ENCODE data around the gene DPY30. TPM values are rescaled to one million over a fixed set of nuclear protein-coding genes. Genes with fewer than 3 reads are reported as not detected.

Gene DPY30
- total and polyA plus RNA-seq, 3 donors from 2014 or later: 31.8 to 53.7 (median 37.2) TPM

DNA sequence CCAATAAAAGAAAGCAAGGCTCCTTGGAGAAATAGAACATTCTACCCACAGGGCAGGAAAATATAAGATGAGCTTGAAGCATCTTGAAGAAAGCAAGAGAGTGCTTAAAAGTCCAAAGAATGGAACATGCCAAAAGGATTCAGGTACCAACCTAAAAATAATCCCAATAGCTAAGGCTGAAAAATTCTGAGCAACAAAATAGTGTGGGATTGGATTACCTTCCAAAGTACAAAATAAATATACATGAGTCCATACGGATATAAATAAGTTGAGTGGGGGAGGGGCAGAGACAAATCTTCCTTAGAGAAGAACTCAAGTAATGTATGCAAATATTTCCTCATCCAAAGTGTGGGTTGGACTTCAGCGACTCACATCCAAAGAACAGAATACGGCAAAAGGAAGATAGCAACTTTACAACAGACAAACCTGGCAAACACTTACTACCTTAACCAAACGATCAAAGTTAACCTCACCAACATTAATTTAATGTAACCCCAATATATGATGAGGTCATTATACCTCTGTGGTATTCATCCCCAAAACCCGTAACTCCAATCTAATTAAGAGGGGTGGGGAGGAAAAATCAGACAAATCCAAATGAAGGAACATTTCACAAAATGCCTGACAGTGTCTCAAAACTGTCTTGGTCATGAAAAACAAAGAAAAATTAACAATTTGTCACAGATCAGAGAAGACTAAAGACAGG lies 55.7 kb downstream of the DPY30 start:
- DNase-seq: no peak
- TF ChIP-seq, protein P1, sequence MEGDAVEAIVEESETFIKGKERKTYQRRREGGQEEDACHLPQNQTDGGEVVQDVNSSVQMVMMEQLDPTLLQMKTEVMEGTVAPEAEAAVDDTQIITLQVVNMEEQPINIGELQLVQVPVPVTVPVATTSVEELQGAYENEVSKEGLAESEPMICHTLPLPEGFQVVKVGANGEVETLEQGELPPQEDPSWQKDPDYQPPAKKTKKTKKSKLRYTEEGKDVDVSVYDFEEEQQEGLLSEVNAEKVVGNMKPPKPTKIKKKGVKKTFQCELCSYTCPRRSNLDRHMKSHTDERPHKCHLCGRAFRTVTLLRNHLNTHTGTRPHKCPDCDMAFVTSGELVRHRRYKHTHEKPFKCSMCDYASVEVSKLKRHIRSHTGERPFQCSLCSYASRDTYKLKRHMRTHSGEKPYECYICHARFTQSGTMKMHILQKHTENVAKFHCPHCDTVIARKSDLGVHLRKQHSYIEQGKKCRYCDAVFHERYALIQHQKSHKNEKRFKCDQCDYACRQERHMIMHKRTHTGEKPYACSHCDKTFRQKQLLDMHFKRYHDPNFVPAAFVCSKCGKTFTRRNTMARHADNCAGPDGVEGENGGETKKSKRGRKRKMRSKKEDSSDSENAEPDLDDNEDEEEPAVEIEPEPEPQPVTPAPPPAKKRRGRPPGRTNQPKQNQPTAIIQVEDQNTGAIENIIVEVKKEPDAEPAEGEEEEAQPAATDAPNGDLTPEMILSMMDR (IDR thresholded peaks at IDR 0.05): no peak
- TF ChIP-seq POLR2A (IDR thresholded peaks at IDR 0.05): no peak
- H3K4me1 ChIP-seq: no peaks in the 10 kb centered on the region
- intact Hi-C loops (cut with DNase I; ENCODE audit: low total_unique reads): no loop called here
- H3K36me3 ChIP-seq (ENCODE audit: low read depth, missing control alignments): no peaks in the 10 kb centered on the region
- no peaks in the 10 kb centered on the region for H3K9me3 ChIP-seq
- WGBS, 2 donors: 90 to 94% methylated on average over 5 of the region's 5 CpGs
- no peak overlapping the region for H3K4me3 ChIP-seq
- no peaks in the 10 kb centered on the region for H3K27me3 ChIP-seq
- no peak overlapping the region for H3K27ac ChIP-seq

DNA sequence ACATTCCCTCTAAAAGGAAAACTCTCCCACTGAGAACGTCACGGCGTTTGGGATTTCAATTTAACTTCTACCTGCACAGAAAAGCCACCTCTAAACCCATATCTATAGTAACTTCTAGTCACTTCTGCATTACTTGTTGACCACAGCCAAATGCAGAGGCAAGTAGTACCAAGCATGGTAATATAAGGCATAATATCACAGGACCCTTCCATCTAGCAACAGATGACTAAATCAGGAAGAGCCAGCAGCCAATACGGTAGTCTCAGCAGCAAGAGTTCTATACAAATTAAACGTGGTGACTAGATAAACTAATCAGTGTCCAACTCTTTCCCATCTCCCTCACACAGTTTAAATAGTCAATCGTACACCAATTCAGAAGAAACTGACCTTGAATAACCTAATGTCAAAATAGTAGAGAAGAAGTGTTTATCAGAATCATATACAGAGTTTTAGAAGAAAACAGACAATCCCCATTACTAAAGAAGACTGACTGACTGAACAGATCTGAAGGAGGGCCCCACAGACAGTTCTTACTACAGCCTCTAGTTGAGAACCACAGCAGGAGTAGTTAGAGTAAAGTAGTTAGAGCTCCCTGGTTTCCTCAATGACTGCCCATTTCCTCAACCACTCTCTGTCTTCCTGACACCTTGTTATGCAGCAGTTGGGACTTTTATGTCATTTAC lies 58.8 kb downstream of the DPY30 start:
- intact Hi-C loops (cut with DNase I; ENCODE audit: low total_unique reads): no loop called here
- WGBS, 2 donors: 62 to 77% methylated on average over 6 of the region's 6 CpGs

DNA sequence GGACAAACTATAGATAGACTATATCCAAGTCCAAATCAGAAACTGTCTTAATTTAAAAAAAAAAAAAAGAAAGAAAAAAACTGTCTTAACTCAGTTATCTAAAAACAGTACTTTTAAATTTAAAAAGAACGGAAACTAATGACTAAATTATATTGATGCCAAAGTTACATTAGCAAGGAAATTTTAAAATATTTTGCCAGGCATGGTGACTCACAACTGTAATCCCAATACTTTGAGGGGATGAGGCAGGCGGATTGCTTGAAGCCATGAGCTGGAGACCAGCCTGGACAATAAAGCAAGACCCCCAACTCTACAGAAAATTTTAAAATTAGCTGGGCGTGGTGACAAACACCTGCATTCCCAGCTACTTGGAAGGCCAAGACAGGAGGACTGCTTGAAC lies 59.6 kb downstream of the DPY30 start:
- H3K9me3 ChIP-seq: no peaks in the 10 kb centered on the region
- TF ChIP-seq POLR2A (IDR thresholded peaks at IDR 0.05): no peak
- TF ChIP-seq, protein P1 (IDR thresholded peaks at IDR 0.05): no peak
- H3K4me1 ChIP-seq: no peaks in the 10 kb centered on the region
- no peak overlapping the region for H3K27ac ChIP-seq
- H3K27me3 ChIP-seq: no peaks in the 10 kb centered on the region
- H3K36me3 ChIP-seq (ENCODE audit: low read depth, missing control alignments): no peaks in the 10 kb centered on the region
- 76 to 79% methylated on average over 3 of the region's 3 CpGs for WGBS, 2 donors
- no peak for DNase-seq
- no peak overlapping the region for H3K4me3 ChIP-seq
- intact Hi-C loops (cut with DNase I; ENCODE audit: low total_unique reads): no loop called here

More for the DNA sequence above, 58.8 kb downstream of the DPY30 start:
- TF ChIP-seq, protein P1 (IDR thresholded peaks at IDR 0.05): no peak
- TF ChIP-seq POLR2A (IDR thresholded peaks at IDR 0.05): no peak
- no peak overlapping the region for H3K4me3 ChIP-seq
- no peaks in the 10 kb centered on the region for H3K9me3 ChIP-seq
- no peak overlapping the region for H3K27ac ChIP-seq
- H3K36me3 ChIP-seq (ENCODE audit: low read depth, missing control alignments): no peaks in the 10 kb centered on the region
- DNase-seq: no peak
- no peaks in the 10 kb centered on the region for H3K4me1 ChIP-seq
- no peaks in the 10 kb centered on the region for H3K27me3 ChIP-seq

DNA sequence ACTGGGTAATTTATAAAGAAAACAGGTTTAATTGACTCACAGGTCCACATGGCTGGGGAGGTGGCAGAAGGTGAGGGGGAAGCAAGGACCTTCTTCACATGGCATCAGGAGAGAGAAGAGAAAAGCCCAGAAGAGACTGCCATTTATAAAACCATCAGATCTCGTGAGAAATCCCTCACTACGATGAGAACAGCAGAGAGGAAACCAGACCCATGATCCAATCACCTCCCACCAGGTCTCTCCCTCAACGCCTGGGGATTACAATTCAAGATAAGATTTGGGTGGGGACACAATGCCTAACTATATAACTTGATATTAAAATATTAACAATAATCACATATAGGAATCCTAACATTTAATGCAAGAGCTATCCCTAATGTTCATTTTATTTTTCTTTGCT lies 60.6 kb downstream of the DPY30 start:
- no peaks in the 10 kb centered on the region for H3K36me3 ChIP-seq (ENCODE audit: low read depth, missing control alignments)
- no peaks in the 10 kb centered on the region for H3K4me1 ChIP-seq
- no peak for DNase-seq
- no peak overlapping the region for H3K27ac ChIP-seq
- no peak overlapping the region for H3K4me3 ChIP-seq
- intact Hi-C loops (cut with DNase I; ENCODE audit: low total_unique reads): no loop called here
- H3K27me3 ChIP-seq: no peaks in the 10 kb centered on the region
- no peaks in the 10 kb centered on the region for H3K9me3 ChIP-seq
- TF ChIP-seq, protein P1 (IDR thresholded peaks at IDR 0.05): no peak
- no peak for TF ChIP-seq POLR2A (IDR thresholded peaks at IDR 0.05)
- 80 to 87% methylated on average over 3 of the region's 3 CpGs for WGBS, 2 donors

Measured in testis (tissue), 3 donors.